Erythroblast (primary cell): ENCODE results near the gene PLEKHH2.
"Not testable (repeated sequence)": the region's sequence is repeated elsewhere in the genome, so short reads cannot be mapped to it uniquely, and the experiment has no call there.

ENCODE experiments used
- DNase-seq, 2 experiments: peaks; one replicate each; lab custom pipeline; 2025; lab: John Stamatoyannopoulos, UW
- GATA1 ChIP-seq: IDR thresholded peaks from 2 replicates; pipeline ENCODE4 v1.6.1; 2011; ENCODE audit warnings: low read depth, mild to moderate bottlenecking, control low read depth, low read length, moderate library complexity
- POLR2A ChIP-seq: IDR thresholded peaks from 2 replicates; pipeline ENCODE4 v1.6.1; 2011; ENCODE audit warnings: mild to moderate bottlenecking, low read length

PLEKHH2 gene

DNA sequence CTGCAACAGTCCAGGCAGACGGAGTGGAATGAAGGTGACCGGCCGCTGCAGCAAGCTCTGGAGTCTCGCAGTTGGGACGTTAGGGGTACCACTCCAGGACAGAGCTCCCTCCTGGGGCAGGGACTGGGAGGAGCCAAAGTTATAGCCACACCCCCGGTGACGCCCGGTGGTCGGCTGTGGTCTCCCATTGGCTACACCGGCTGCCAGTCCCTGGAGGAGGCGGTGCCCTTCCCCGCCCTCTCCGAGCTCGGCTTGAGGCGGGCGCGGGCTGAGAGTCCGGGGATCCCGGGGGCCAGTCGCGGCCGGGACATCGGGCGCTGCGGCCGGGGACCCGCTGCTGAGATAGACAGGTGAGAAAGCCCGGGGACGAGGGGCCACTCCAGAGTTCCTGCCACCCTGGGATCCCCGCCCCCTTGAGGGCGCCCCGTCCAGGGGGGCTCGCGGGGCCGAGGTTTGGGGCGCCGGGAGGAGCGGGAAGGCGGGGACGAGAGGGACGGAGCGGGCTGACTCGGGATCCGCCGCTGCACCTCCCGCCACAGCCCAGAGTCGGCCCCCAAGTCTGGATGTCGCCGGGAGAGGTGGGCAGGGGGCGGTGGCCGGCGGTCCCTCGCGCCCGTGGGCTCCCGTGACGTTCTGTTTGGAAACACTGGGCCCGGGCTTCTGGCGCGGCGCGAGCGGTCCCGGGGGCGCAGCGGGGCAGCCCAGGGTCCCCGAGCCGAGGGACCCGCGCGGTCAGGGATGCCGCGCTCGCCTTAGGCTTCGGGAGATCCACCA, at the start of gene PLEKHH2:
Gene PLEKHH2, plus strand, starts transcription at position 231 of the 774 bp plus-strand sequence. CDS start 7,414 bp downstream, outside the sequence.
- TF ChIP-seq GATA1 (no peak), POLR2A (no peak)
- DNase-seq, result peak; percentile 84 to 89

DNA sequence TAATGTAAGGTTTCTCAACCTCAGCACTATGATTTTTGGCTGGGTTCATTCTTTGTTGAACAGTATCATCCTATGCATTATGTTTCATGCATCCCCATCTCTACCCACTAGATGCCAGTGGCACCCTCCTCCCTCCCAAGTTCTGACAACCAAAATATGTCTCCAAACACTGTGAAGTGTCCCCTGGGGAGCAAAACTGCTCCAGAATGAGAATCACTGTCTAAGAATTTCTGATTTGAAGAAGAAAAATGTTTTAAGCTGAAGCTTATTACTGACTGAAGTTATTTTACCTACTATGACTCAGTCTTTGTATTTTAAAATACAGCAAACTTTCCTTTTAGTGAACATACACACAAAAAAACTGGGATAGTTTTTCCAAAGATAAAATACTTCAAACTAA, 44.6 kb upstream of the PLEKHH2 start:
- DNase-seq, result no peak

DNA sequence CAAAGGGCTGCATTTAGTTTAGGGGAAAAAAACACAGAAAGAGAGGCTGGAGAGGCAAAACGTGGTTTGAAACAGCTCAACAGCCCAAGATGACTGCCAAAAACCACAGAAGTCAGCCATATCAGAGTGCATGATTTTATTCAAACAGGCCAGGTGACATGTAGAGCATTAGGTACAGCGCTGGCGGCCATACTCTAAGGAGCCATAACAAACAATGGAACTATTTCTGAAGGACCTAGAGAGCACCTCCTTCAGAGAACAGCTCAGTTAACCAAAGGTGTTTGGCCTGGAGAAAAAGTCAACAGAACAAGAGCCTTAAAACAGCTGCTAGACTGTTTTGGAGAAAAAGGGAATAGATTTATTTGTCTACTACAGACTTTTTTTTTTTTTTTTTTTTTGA, 43.8 kb upstream of the PLEKHH2 start:
- no peak for DNase-seq
- TF ChIP-seq GATA1 (no peak), POLR2A (no peak)

More for the DNA sequence above, 44.6 kb upstream of the PLEKHH2 start:
- no peak for TF ChIP-seq POLR2A
- TF ChIP-seq GATA1, result no peak

DNA sequence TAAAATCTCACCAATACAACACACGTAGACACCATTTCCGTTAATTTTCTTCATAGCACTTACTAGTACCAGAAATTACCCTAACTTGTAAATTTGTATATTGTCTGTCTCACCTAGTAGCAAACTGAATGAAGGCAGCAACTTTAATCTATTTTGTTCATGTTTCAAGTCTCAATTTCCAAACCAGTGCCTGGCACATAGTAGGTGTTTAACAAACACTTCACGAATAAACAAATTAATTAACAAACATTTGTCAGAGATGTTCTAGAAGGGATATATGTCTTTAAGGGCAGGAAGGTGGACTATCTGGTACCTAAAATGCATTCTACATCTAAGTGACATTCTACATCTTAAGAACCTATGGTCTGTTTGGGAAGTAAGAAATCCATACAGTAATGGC, 42.2 kb upstream of the PLEKHH2 start:
- TF ChIP-seq POLR2A, result no peak
- no peak for TF ChIP-seq GATA1
- DNase-seq, result no peak

DNA sequence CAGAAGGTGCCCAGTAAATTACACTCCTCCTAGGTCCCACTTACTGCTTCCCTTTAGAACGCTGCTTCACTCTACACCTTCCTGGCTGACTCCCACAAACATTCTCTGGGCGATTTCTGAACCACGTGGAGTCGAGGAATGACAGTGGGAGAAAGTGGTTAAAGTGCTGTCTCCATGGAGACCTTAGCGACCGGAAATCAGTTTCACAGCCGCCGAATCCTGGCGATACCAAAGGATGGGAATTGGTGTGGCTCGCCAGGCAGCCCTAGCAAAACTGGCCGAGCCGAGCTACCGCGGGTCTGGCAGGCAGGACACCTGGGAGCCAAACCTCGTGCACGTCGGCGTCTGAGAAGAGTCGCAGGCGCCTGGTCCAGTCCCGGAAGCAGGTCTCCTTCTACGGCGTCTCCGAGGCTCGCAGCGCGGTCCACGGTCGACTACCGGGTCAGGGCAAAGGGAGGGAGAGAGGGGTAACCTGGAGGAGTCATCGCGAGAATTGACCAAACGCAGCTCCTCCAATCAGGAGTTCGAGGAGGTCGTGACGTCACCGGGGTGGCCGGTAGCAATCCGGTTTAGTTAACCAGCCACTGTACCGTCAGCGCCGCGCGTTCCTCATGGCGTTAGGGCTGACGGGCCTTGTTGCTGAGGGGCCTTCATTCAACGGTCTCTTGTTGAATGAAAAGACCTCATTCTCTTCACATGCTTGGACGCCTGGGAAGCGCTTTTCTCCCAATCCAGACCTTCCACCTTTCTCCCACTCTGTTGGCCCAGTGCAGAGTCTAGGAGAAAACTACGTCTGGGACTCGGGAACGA, 41.3 kb upstream of the PLEKHH2 start, which contains the start of gene THADA:
Gene THADA, minus strand, starts transcription at position 436 of the 810 bp plus-strand sequence. CDS start 3,646 bp downstream, outside the sequence.
- peak; percentile 99 for DNase-seq
- TF ChIP-seq POLR2A, result peak; percentile 100
- no peak for TF ChIP-seq GATA1

DNA sequence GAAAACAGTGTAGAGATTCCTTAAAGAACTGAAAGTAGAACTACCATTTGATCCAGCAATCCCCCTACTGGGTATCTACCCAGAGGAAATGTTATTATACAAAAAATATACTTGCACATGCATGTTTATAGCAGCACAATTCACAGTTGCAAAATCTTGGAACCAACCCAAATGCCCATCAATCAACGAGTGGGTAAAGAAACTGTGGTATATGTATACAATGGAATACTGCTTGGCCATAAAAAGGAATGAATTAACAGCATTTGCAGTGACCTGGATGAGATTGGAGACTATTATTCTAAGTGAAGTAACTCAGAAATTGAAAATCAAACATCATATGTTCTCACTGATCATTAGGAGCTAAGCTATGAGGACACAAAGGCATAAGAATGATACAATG, 36.5 kb upstream of the PLEKHH2 start:
- not testable (repeated sequence) for DNase-seq

DNA sequence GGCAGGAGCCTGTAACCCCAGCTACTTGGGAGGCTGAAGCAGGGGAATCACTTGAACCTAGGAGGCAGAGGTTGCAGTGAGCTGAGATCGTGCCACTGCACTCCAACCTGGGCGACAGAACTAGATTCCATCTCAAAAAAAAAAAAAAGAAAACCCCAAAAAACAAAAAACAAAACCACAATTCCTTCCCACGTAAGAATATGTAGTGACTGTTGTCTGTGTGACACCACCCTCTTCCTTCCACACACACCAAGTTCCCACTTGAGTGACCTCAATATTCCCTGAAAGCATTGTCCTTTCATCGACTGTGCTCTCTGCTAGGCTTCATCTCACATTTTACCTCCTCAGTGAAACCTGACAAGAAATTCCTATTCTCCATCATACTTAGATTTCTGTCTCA, 32.4 kb upstream of the PLEKHH2 start:
- TF ChIP-seq POLR2A, result no peak
- no peak for TF ChIP-seq GATA1
- DNase-seq, result no peak

DNA sequence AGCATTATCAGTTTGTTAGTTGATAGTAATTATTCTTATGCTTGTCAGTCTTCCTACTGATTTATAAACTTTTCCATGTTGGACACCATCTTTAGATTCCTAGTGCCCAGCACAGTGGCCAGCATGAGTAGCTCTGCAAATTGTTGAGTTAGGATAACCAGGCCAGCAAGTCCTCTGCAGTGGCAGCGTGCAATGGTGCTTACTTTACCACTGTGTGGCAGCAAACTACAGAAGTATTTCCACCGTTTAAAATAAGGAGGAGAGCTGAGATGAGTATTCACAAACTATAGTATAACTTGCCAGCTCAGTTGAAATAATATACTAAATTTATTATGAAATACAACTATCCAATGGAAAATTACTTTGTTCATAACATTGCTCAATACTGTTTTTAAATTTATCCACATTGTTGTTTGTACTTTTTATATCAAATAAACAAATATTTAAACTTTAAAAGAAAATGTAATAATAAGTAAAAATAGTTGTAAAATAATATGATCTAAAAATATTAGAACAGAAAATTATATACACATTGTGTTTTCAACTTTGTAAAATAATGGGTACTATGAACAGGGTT, 31.9 kb upstream of the PLEKHH2 start:
- DNase-seq, result peak; percentile 44 to 49
- TF ChIP-seq GATA1, result no peak
- no peak for TF ChIP-seq POLR2A

DNA sequence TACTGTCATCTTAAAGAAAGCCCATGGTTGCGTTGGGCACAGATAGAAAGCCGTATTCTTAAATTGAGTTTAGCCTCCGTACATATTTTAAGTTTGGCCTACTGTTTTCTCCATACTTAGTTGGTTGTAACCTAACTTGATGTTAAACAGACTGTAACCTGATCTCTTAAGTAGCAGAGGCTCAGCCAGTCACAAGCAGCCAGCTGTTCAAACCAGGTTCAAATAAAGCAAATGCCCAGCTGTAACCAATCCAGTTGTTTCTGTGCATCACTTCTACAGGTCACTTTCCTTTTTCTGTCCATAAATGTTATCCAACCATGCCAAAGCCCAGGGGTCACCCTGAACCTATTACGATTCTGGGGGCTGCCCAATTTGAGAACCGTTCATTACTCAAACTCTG, 31.2 kb upstream of the PLEKHH2 start:
- TF ChIP-seq GATA1 (no peak), POLR2A (no peak)
- DNase-seq, result no peak

DNA sequence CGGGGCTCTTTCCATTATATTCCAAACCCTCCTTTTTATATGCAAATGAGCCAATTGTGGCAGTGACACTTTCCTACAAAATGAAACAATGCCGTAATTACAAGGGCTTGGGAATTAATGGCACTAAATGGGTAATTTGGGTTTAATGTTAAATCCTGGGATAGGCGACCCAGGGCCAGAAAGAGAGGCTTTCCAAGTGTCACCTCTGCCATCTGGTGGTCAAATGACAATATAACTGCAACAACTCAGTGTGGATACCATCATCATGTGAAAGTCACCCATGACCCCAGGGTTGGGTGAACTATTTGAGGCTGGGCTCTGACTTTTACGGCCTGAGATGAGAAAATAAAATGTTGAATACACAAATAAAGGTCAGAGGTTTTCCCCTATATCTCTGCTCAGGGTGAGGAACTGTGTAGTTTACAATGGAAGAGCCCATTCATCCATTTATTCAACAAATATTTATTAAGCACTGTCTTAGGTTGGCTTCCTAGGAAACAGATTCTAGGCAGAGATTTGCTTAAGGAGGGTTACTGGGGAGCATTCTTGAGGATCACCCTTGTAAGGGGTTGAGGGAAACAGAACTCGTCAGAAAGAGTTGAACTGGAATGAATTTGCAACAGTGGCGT, 27.7 kb upstream of the PLEKHH2 start:
- no peak for TF ChIP-seq GATA1
- TF ChIP-seq POLR2A, result no peak
- DNase-seq, result peak; percentile 57 to 74

DNA sequence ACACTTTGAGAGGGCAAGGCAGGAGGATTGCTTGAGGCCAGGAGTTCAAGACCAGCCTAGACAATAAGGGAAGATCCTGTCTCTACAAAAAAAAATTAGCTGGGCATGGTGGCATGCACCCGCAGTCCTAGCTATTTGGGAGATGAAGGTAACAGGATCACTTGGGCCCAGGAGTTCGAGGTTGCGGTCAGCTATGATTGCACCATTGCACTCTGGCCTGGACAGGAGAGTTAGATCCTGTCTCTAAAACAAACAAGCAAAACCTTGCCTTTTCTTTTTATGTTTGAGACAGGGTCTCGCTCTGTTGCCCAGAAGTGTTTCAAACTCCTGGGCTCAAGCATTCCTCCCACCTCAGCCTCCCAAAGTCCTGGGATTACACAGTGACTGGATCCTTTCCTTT, 26.7 kb upstream of the PLEKHH2 start:
- TF ChIP-seq POLR2A (no peak), GATA1 (no peak)

DNA sequence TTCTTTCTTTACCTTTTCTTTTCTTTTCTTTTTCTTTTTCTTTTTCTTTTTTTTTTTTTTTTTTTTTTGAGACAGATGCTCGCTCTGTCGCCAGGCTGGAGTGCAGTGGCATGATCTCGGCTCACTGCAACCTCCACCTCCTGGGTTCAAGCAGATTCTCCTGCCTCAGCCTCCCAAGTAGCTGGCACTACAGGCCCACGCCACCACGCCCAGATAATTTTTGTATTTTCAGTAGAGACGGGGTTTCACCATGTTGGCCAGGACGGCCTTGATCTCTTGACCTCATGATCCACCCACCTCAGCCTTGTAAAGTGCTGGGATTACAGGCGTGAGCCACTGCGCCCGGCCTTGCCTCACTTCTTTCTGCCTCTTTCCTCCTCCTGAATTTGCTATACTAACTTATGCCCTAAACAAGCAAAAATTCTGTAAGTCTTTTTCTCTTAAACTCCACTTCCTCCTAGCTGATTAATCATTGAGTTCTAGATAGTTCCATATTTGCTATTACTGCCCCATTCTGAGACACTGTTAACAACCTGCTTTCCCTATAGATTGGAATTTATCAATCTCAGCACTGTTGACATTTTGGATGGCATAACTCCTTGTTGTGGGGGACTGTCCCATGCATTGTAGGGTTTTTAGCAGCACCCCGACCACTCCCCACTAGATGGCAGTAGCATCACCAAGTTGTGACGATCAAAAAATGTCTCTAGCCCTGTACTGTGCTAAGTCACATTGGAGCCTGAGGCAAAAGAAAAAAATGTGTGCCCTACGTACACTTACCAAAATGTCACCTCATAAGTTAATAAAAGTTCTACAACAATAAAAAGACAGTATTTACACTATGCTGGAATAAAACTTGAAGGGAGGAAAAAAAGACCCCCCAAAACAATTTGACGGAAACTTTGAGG, 24.8 kb upstream of the PLEKHH2 start:
- TF ChIP-seq GATA1, result no peak
- no peak for TF ChIP-seq POLR2A
- peak; percentile 64 to 78 for DNase-seq

More for the DNA sequence above, 26.7 kb upstream of the PLEKHH2 start:
- DNase-seq, result no peak
